Smooth muscle cell (in vitro differentiated cells): ENCODE data around the gene MYO16. TPM values are rescaled to one million over a fixed set of nuclear protein-coding genes. Genes with fewer than 3 reads are reported as not detected.
A peak's percentile ranks its signal among the peaks of the same experiment; 100 is the strongest.

ENCODE experiments used
- DNase-seq: peaks from one replicate; lab custom pipeline; 2025; ENCODE audit not compliant: unreplicated experiment; lab: John Stamatoyannopoulos, UW
- H2AFZ ChIP-seq: fragments of 200-600 bp; sonication (generic); 2 replicates; pipeline ENCODE4 v1.6.0; 2016; ENCODE audit warnings: antibody characterized with exemption, low read depth, mild to moderate bottlenecking
- H3F3A ChIP-seq: fragments of 200-600 bp; sonication (generic); 2 replicates; pipeline ENCODE4 v1.6.0; 2017; ENCODE audit warnings: antibody characterized with exemption, low read depth
- H3K27ac ChIP-seq: fragments of 200-600 bp; sonication (generic); 2 replicates; pipeline ENCODE4 v1.5.1; 2016; ENCODE audit warnings: low read depth, mild to moderate bottlenecking
- H3K27me3 ChIP-seq: fragments of 200-600 bp; sonication (generic); 2 replicates; pipeline ENCODE4 v1.6.1; 2016; ENCODE audit warnings: low read depth, mild to moderate bottlenecking
- H3K36me3 ChIP-seq: fragments of 200-600 bp; sonication (generic); 2 replicates; pipeline ENCODE4 v1.5.1; 2016; ENCODE audit warnings: low read depth
- H3K4me1 ChIP-seq: fragments of 200-600 bp; sonication (generic); 2 replicates; pipeline ENCODE4 v1.5.1; 2016; ENCODE audit warnings: low read depth
- H3K4me2 ChIP-seq: fragments of 200-600 bp; sonication (generic); 2 replicates; pipeline ENCODE4 v1.6.0; 2016; ENCODE audit warnings: mild to moderate bottlenecking
- H3K4me3 ChIP-seq: fragments of 200-600 bp; sonication (generic); 2 replicates; pipeline ENCODE4 v1.5.1; 2016; ENCODE audit warnings: mild to moderate bottlenecking
- H3K79me2 ChIP-seq: fragments of 200-600 bp; sonication (generic); 2 replicates; pipeline ENCODE4 v1.6.0; 2016; ENCODE audit warnings: low read depth, mild to moderate bottlenecking
- H3K9ac ChIP-seq: fragments of 200-600 bp; sonication (generic); 2 replicates; pipeline ENCODE4 v1.6.0; 2016; ENCODE audit warnings: low read depth
- H3K9me3 ChIP-seq: fragments of 200-600 bp; sonication (generic); replicated peaks from 2 replicates; pipeline ENCODE4 v1.5.1; 2016; ENCODE audit warnings: low read depth
- H4K20me1 ChIP-seq: fragments of 200-600 bp; sonication (generic); 2 replicates; pipeline ENCODE4 v1.6.0; 2016; ENCODE audit warnings: low read depth
- WGBS: methylation state at CpG from one replicate; pipeline ENCODE4 v1.1.7; 2016; ENCODE audit warnings: low lambda C conversion rate; 5-methylcytosine and 5-hydroxymethylcytosine counted together
- polyA plus RNA-seq: library from polyadenylated mRNA; unstranded; fragments of >200 nt; fragmentation: Nextera tagmentation; extraction: Ambion mirVana; gene quantifications from 2 replicates; pipeline ENCODE4 v1.2.1, GENCODE V29; 2016
- total RNA-seq: library from RNA; depleted of rRNA; stranded (reverse); fragments of >200 nt; gene quantifications from 2 replicates; pipeline ENCODE4 v1.2.3, GENCODE V29; 2014
- TF ChIP-seq, protein P1 (sequence below): fragments of 200-600 bp; sonication (generic); IDR thresholded peaks from 2 replicates; pipeline ENCODE4 v1.5.1; 2017; ENCODE audit warnings: borderline replicate concordance, mild to moderate bottlenecking, antibody characterized with exemption; ENCODE audit not compliant: insufficient read depth, poor library complexity, severe bottlenecking

Gene MYO16
- total and polyA plus RNA-seq, 2 experiments from 2014 or later, result not detected

DNA sequence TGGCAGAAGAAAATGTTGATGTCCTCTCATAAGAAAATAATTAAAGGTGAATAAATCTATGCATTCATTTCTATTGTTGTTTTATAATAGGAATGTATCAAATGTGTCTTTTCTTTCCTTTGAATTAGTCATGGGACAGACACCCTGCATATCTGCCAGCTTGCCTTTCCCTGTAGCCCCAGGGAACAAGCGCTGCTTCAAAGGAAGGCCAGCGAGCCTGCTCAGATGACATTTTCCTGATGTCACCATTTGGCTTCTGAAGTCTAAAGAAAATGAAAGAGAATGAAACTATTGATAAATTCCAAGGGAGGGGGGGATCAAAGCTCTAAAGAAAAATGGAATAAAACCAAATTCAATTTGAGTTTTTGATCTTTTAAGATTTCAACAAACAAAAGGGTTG, 582.2 kb downstream of the MYO16 start:
- H3K9me3 ChIP-seq, result no peaks in the 10 kb centered on the region
- H2AFZ ChIP-seq, result no peak overlapping the region
- peak overlapping the region; percentile 1 for H3K27ac ChIP-seq
- no peaks in the 10 kb centered on the region for H3K79me2 ChIP-seq
- H3K36me3 ChIP-seq, result no peaks in the 10 kb centered on the region
- 30% methylated on average over 2 of the region's 2 CpGs for WGBS
- TF ChIP-seq, protein P1, sequence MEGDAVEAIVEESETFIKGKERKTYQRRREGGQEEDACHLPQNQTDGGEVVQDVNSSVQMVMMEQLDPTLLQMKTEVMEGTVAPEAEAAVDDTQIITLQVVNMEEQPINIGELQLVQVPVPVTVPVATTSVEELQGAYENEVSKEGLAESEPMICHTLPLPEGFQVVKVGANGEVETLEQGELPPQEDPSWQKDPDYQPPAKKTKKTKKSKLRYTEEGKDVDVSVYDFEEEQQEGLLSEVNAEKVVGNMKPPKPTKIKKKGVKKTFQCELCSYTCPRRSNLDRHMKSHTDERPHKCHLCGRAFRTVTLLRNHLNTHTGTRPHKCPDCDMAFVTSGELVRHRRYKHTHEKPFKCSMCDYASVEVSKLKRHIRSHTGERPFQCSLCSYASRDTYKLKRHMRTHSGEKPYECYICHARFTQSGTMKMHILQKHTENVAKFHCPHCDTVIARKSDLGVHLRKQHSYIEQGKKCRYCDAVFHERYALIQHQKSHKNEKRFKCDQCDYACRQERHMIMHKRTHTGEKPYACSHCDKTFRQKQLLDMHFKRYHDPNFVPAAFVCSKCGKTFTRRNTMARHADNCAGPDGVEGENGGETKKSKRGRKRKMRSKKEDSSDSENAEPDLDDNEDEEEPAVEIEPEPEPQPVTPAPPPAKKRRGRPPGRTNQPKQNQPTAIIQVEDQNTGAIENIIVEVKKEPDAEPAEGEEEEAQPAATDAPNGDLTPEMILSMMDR, result no peak
- no peaks in the 10 kb centered on the region for H3F3A ChIP-seq
- no peaks in the 10 kb centered on the region for H3K27me3 ChIP-seq
- H3K9ac ChIP-seq, result no peak overlapping the region
- no peak overlapping the region for H3K4me3 ChIP-seq
- H4K20me1 ChIP-seq, result no peaks in the 10 kb centered on the region
- H3K4me1 ChIP-seq, result no peaks in the 10 kb centered on the region
- H3K4me2 ChIP-seq, result no peak overlapping the region
- DNase-seq, result no peak

DNA sequence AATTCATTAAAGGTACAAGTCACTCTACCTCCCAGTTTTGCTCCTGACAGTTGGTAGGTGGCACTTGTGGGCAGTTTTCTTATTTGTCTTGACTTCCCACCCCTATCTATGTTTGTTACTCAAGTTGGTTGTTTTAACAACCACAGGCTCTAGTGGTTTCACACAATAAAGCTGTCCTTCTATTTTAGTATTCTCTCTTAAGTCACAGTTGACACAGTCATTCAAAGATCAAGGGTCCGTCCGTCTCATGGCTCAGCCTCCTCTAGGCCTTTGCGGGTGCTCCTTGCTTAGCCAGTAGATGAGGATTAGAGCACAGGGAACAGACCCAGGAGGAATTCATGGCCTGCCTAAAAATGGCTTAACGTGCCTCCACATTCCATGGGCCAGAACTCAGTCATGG, 583.2 kb downstream of the MYO16 start:
- TF ChIP-seq, protein P1, result no peak
- no peak overlapping the region for H2AFZ ChIP-seq

GRCh38 chr13:109213714-109214113, 584.3 kb downstream of the MYO16 start:
- no peaks in the 10 kb centered on the region for H3K27me3 ChIP-seq
- no peaks in the 10 kb centered on the region for H3F3A ChIP-seq
- H4K20me1 ChIP-seq, result no peaks in the 10 kb centered on the region
- no peak overlapping the region for H3K9ac ChIP-seq
- H3K36me3 ChIP-seq, result no peaks in the 10 kb centered on the region
- H3K79me2 ChIP-seq, result no peaks in the 10 kb centered on the region
- 82% methylated on average over 5 of the region's 5 CpGs for WGBS
- no peaks in the 10 kb centered on the region for H3K4me1 ChIP-seq
- no peak overlapping the region for H3K27ac ChIP-seq
- no peak overlapping the region for H3K4me3 ChIP-seq
- DNase-seq, result no peak
- TF ChIP-seq, protein P1, result no peak
- no peaks in the 10 kb centered on the region for H3K9me3 ChIP-seq
- no peak overlapping the region for H3K4me2 ChIP-seq
- H2AFZ ChIP-seq, result no peak overlapping the region

More for the DNA sequence above, 583.2 kb downstream of the MYO16 start:
- no peaks in the 10 kb centered on the region for H3F3A ChIP-seq
- H3K27ac ChIP-seq, result peak overlapping the region; percentile 1
- H3K9ac ChIP-seq, result no peak overlapping the region
- no peaks in the 10 kb centered on the region for H3K4me1 ChIP-seq
- H3K9me3 ChIP-seq, result no peaks in the 10 kb centered on the region
- H3K27me3 ChIP-seq, result no peaks in the 10 kb centered on the region
- H3K36me3 ChIP-seq, result no peaks in the 10 kb centered on the region
- H3K4me2 ChIP-seq, result no peak overlapping the region
- no peak for DNase-seq
- no peak overlapping the region for H3K4me3 ChIP-seq
- 71% methylated on average over 4 of the region's 4 CpGs for WGBS
- H4K20me1 ChIP-seq, result no peaks in the 10 kb centered on the region
- H3K79me2 ChIP-seq, result no peaks in the 10 kb centered on the region

DNA sequence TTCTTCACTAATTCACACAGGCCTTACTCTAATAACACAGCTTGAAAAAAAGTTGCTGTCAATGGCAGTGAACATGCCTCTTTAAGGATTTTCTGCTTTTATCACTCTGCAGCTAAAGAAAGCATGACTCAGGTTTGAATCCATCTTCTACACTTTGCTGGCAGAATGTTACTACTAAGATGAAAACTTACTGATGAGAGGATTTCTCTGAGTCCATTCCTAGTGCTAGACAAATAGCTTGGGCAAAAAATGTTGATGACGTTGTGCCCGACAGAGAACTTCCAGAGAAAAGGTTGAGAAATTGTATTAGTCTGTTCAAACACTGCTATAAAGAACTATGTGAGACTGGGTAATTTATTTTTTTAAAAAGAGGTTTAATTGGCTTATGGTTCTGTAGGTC, 585.0 kb downstream of the MYO16 start:
- Histone ChIP-seq H2AFZ (no peak overlapping the region), H3K4me1 (no peaks in the 10 kb centered on the region), H3K9ac (no peak overlapping the region), H3K27me3 (no peaks in the 10 kb centered on the region), H3K36me3 (no peaks in the 10 kb centered on the region), H3K4me3 (no peak overlapping the region), H3K9me3 (no peaks in the 10 kb centered on the region), H3K27ac (no peak overlapping the region), H3F3A (no peaks in the 10 kb centered on the region), H3K79me2 (no peaks in the 10 kb centered on the region), H4K20me1 (no peaks in the 10 kb centered on the region), H3K4me2 (no peak overlapping the region)
- TF ChIP-seq, protein P1, result no peak
- WGBS, result 89% methylated on average over 2 of the region's 2 CpGs
- DNase-seq, result no peak
